ENCODE results near the gene SLC1A2. TPM values are rescaled to one million over a fixed set of nuclear protein-coding genes. Genes with fewer than 3 reads are reported as not detected.

The SLC1A2 gene
- total RNA-seq, 1 donor from 2014 or later = 0.41 TPM

DNA sequence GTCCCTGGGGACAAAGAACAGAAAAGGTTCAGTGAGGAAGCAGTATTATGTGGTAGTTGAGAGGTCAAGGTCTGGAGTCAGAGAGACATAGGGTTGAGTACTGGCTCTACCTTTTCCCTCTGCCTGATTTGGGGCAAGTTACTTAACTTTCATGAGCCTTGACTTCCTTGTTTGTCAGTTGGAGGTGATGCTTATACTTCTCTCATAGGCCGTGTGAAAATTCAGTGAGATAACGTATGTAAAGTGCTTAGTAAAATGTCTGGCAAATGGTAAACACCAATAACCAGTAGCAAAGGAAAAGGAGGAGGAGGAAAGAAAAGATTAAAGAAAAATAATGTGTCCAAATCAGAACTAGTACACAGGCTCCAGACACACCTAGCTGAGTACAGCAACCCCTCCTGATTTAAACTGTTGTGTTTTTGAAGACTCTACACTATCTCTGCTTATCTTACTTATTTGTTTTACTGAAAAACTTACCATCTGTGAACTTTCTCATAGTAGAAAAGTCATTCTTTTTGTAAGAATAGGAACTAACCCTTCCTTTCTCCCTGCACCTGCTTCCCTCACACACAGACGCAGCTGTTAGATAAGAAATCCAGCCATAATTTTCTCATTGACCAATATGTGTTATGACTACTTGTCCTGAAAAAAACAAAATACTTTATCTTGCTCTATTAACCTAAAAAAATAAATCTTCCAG, 153.5 kb downstream of the SLC1A2 start:
- peak overlapping the region; percentile 74 for H3K27ac Mint-ChIP-seq (ENCODE audit: unreplicated experiment)
- H3K36me3 Mint-ChIP-seq (ENCODE audit: low read depth, unreplicated experiment) = no peaks in the 10 kb centered on the region
- no peak for DNase-seq (ENCODE audit: low spot score)
- H3K9me3 Mint-ChIP-seq (ENCODE audit: unreplicated experiment) = no peaks in the 10 kb centered on the region
- H3K27me3 Mint-ChIP-seq (ENCODE audit: unreplicated experiment) = no peaks in the 10 kb centered on the region
- no peak overlapping the region for H3K4me3 Mint-ChIP-seq (ENCODE audit: unreplicated experiment)
- TF ChIP-seq, protein P1, sequence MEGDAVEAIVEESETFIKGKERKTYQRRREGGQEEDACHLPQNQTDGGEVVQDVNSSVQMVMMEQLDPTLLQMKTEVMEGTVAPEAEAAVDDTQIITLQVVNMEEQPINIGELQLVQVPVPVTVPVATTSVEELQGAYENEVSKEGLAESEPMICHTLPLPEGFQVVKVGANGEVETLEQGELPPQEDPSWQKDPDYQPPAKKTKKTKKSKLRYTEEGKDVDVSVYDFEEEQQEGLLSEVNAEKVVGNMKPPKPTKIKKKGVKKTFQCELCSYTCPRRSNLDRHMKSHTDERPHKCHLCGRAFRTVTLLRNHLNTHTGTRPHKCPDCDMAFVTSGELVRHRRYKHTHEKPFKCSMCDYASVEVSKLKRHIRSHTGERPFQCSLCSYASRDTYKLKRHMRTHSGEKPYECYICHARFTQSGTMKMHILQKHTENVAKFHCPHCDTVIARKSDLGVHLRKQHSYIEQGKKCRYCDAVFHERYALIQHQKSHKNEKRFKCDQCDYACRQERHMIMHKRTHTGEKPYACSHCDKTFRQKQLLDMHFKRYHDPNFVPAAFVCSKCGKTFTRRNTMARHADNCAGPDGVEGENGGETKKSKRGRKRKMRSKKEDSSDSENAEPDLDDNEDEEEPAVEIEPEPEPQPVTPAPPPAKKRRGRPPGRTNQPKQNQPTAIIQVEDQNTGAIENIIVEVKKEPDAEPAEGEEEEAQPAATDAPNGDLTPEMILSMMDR (IDR thresholded peaks at IDR 0.05; ENCODE audit: unreplicated experiment) = no peak
- H3K4me1 Mint-ChIP-seq (ENCODE audit: unreplicated experiment) = peaks cover 27% of the 10 kb centered on the region

DNA sequence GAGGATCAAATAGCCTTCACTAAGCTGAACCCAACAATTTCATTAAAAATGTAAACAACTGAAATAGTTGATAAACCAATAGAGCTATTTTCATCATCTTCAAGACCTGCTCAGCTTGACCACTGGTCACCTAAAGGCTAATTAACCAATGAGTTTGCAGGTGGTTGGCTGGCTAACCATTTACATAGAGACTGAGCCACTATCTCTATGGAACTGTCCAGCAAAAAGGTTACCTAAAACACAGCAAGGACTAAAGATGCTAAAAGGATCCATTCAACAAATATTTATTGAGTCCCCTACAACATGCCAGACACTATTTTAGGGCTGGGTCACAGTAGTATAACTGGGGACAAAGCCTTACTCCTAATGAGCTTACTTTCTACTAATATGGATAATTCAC, 156.6 kb downstream of the SLC1A2 start:
- TF ChIP-seq, protein P1 (IDR thresholded peaks at IDR 0.05; ENCODE audit: unreplicated experiment) = no peak
- Mint-ChIP-seq H3K4me3 (ENCODE audit: unreplicated experiment) (no peak overlapping the region), H3K27ac (ENCODE audit: unreplicated experiment) (no peak overlapping the region), H3K27me3 (ENCODE audit: unreplicated experiment) (no peaks in the 10 kb centered on the region), H3K9me3 (ENCODE audit: unreplicated experiment) (no peaks in the 10 kb centered on the region), H3K36me3 (ENCODE audit: low read depth, unreplicated experiment) (no peaks in the 10 kb centered on the region), H3K4me1 (ENCODE audit: unreplicated experiment) (peaks cover 25% of the 10 kb centered on the region)
- DNase-seq (ENCODE audit: low spot score) = no peak

DNA sequence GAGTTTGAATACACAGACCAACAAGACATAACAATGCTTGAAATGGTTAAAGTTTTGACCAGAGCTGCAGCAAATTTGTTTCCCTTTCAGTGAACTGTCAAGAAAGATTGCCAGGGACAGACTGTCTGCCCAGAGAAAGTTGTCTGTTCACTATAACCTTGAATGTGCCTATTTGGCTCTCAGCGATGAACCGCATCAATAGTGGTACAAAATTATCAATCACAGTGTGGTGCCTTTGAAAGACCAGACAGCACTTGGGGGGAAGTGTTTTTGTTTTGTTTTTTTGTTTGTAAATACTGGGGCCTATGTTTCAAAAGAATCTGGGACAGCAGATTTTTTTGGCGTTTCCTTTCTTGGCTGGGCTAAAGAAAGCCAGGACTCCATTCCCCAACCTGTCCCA, 157.3 kb downstream of the SLC1A2 start:
- TF ChIP-seq, protein P1 (IDR thresholded peaks at IDR 0.05; ENCODE audit: unreplicated experiment) = no peak
- Mint-ChIP-seq H3K9me3 (ENCODE audit: unreplicated experiment) (no peaks in the 10 kb centered on the region), H3K4me1 (ENCODE audit: unreplicated experiment) (peaks cover 21% of the 10 kb centered on the region), H3K4me3 (ENCODE audit: unreplicated experiment) (no peak overlapping the region), H3K27me3 (ENCODE audit: unreplicated experiment) (no peaks in the 10 kb centered on the region), H3K36me3 (ENCODE audit: low read depth, unreplicated experiment) (no peaks in the 10 kb centered on the region), H3K27ac (ENCODE audit: unreplicated experiment) (no peak overlapping the region)
- no peak for DNase-seq (ENCODE audit: low spot score)

DNA sequence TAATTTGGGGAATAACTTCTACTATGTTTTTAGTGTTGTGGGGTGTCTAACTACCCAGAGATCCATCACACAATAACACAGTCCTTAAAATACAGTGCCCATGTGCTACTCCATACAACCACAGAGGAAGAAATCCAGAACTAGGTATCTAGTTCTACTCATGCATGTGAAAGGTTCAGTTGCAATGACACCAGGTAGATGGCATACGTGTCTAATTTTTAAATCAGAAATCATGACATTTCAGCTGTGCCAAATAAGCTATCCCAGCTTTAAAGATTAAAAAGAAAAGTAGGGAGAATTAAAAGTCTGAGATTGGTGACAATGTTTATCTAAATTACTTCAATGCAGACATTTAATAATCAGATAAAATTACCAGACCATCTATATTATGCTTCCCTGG, 158.2 kb downstream of the SLC1A2 start:
- no peaks in the 10 kb centered on the region for H3K9me3 Mint-ChIP-seq (ENCODE audit: unreplicated experiment)
- H3K36me3 Mint-ChIP-seq (ENCODE audit: low read depth, unreplicated experiment) = no peaks in the 10 kb centered on the region
- TF ChIP-seq, protein P1 (IDR thresholded peaks at IDR 0.05; ENCODE audit: unreplicated experiment) = no peak
- H3K4me1 Mint-ChIP-seq (ENCODE audit: unreplicated experiment) = peaks cover 14% of the 10 kb centered on the region
- H3K27me3 Mint-ChIP-seq (ENCODE audit: unreplicated experiment) = no peaks in the 10 kb centered on the region
- DNase-seq (ENCODE audit: low spot score) = no peak
- H3K4me3 Mint-ChIP-seq (ENCODE audit: unreplicated experiment) = no peak overlapping the region
- no peak overlapping the region for H3K27ac Mint-ChIP-seq (ENCODE audit: unreplicated experiment)

DNA sequence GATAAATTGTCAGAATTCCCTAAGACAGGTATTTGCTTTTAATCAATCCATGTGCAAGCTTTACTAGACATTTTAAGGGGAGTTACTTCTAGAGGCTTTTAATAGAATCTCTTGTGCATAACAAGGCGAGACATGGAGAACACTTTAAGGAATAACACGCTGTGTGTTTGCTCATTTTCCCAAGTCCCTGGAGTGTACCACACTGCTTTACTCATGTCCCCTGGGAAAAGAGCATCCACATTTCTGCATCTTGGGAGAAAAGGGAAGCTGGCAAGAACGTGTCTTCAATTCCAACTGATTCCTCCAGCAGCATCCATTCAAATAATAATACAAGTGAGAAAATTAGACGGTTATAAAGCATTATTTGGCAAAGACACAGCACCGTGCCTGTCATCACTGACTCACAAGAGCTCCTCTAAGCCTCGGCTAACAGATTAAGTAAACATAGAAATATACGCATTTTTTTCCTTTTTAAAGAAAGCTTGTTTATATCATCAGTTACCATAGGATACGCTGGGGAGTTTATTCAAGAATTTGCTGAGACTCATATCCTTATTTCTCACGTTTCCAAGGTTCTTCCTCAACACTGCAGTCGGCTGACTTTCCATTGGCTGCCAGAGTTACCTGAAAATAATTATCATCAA, 158.9 kb downstream of the SLC1A2 start:
- no peak for DNase-seq (ENCODE audit: low spot score)
- Mint-ChIP-seq H3K36me3 (ENCODE audit: low read depth, unreplicated experiment) (no peaks in the 10 kb centered on the region), H3K27ac (ENCODE audit: unreplicated experiment) (no peak overlapping the region), H3K4me1 (ENCODE audit: unreplicated experiment) (peaks cover 6% of the 10 kb centered on the region), H3K27me3 (ENCODE audit: unreplicated experiment) (no peaks in the 10 kb centered on the region), H3K4me3 (ENCODE audit: unreplicated experiment) (no peak overlapping the region), H3K9me3 (ENCODE audit: unreplicated experiment) (no peaks in the 10 kb centered on the region)
- TF ChIP-seq, protein P1 (IDR thresholded peaks at IDR 0.05; ENCODE audit: unreplicated experiment) = no peak
